K562 (cell line): ENCODE measurements around the gene FNBP1. TPM values are rescaled to one million over a fixed set of nuclear protein-coding genes. Genes with fewer than 3 reads are reported as not detected.

ENCODE experiments used
- BCLAF1 ChIP-seq, 2 experiments: fragments of 450-650 bp in 1 of 2; IDR thresholded peaks; 2 replicates each; pipeline ENCODE4 v1.6.1; 2011 to 2017; ENCODE audit warnings: low read depth in 2 of 2, antibody characterized with exemption in 1 of 2, borderline replicate concordance in 1 of 2, low read length in 1 of 2, mild to moderate bottlenecking in 1 of 2, mixed read lengths in 1 of 2; ENCODE audit not compliant: control insufficient read depth in 1 of 2
- CREB1 ChIP-seq, 2 experiments: sonication (generic) in 1 of 2; formaldehyde crosslinking in 1 of 2; IDR thresholded peaks; 2 replicates each; pipeline versions ENCODE4 v1.6.1 to v1.8.0; 2012 to 2022; ENCODE audit warnings: inconsistent platforms in 1 of 2, mild to moderate bottlenecking in 1 of 2, missing genetic modification reagents in 1 of 2, moderate library complexity in 1 of 2
- ELK1 ChIP-seq: sonication (generic); formaldehyde crosslinking; IDR thresholded peaks from 2 replicates; pipeline ENCODE4 v1.8.1; 2022; ENCODE audit warnings: missing genetic modification reagents
- ID3 ChIP-seq, 2 experiments: fragments of 250-450 bp in 1 of 2; fragments of 450-650 bp in 1 of 2; sonication (Bioruptor Pico) in 1 of 2; IDR thresholded peaks; 2 replicates each; pipeline versions ENCODE4 v1.6.1 to v1.8.0; 2016 to 2021; ENCODE audit warnings: mild to moderate bottlenecking in 2 of 2, moderate library complexity in 2 of 2, missing compliant biosample characterization in 1 of 2, missing genetic modification characterization in 1 of 2
- NONO ChIP-seq, 2 experiments: fragments of 200-400 bp in 1 of 2; fragments of 450-650 bp in 1 of 2; formaldehyde crosslinking in 1 of 2; IDR thresholded peaks; 2 replicates each; pipeline ENCODE4 v1.6.1; 2017; ENCODE audit warnings: low read depth in 2 of 2, mild to moderate bottlenecking in 2 of 2, moderate library complexity in 2 of 2, low read length in 1 of 2
- REST ChIP-seq, 2 experiments: fragments of 450-650 bp; formaldehyde crosslinking in 1 of 2; IDR thresholded peaks; 2 replicates each; pipeline versions ENCODE4 v1.4.0 to v1.6.1; 2014 to 2020; ENCODE audit warnings: mild to moderate bottlenecking in 2 of 2, borderline replicate concordance in 1 of 2, low read depth in 1 of 2
- SAP30 ChIP-seq: fragments of 200-600 bp; sonication (generic); IDR thresholded peaks from 2 replicates; pipeline ENCODE4 v1.6.1; 2012; ENCODE audit warnings: borderline replicate concordance, low read depth, mild to moderate bottlenecking, moderate library complexity, low read length, control low read depth, inconsistent platforms; ENCODE audit not compliant: insufficient read depth, poor library complexity, severe bottlenecking
- SMARCE1 ChIP-seq: fragments of 450-650 bp; IDR thresholded peaks from 2 replicates; pipeline ENCODE4 v1.7.1; 2016; ENCODE audit warnings: mild to moderate bottlenecking
- TCF7 ChIP-seq: sonication (generic); IDR thresholded peaks from 2 replicates; pipeline ENCODE4 v1.6.1; 2016; ENCODE audit warnings: antibody characterized with exemption, borderline replicate concordance
- polyA plus RNA-seq, 8 experiments: library from polyadenylated mRNA; depleted of rRNA in 4 of 8; stranded (reverse) in 5 of 8; unstranded in 3 of 8; fragments of >200 nt; fragmentation: Nextera tagmentation in 2 of 8; fragmentation: Illumina TruSeq in 1 of 8; extraction: Ambion mirVana in 2 of 8; extraction: Trizol in 1 of 8; gene quantifications; 2 replicates each; pipeline versions ENCODE4 v1.2.1 to v1.2.3, GENCODE V29; 2011 to 2014; ENCODE audit warnings: inconsistent platforms in 1 of 8, missing spikeins in 1 of 8
- total RNA-seq, 7 experiments: library from RNA; depleted of rRNA in 6 of 7; stranded (reverse); fragments of >200 nt in 6 of 7; fragmentation: Illumina TruSeq in 2 of 7; extraction: Trizol in 2 of 7; gene quantifications; 2 replicates each; pipeline versions ENCODE4 v1.2.1 to v1.2.3, GENCODE V29; 2011 to 2021; ENCODE audit warnings: low replicate concordance in 1 of 7

FNBP1 gene
- total and polyA plus RNA-seq, 9 of the 15 experiments (the other 6 are each of a cell fraction or from before 2014, with no cell fraction given): 1.8 to 14.9 (median 7.6) TPM

- TF ChIP-seq REST (IDR thresholded peaks at IDR 0.05; ENCODE audit: borderline replicate concordance) (no peak), REST (CRISPR knock-in tag; IDR thresholded peaks at IDR 0.05; ENCODE audit: low read depth) (peak; percentile 87), BCLAF1 (IDR thresholded peaks at IDR 0.05; ENCODE audit: borderline replicate concordance in 1 of 2, control insufficient read depth in 1 of 2, low read depth in 2 of 2, low read length in 1 of 2) (peak in 1 of 2 experiments; percentile 93; a peak in 2 of 4 replicates), ID3 (CRISPR knock-in tag; IDR thresholded peaks at IDR 0.05) (no peak), ID3 (tag; IDR thresholded peaks at IDR 0.05) (peak; percentile 97), ELK1 (CRISPR knock-in tag) (no peak), SMARCE1 (no peak), NONO (IDR thresholded peaks at IDR 0.05; ENCODE audit: low read depth in 2 of 2, low read length in 1 of 2) (no peak), CREB1 (IDR thresholded peaks at IDR 0.05) (peak; percentile 89), CREB1 (CRISPR knock-in tag; IDR thresholded peaks at IDR 0.05) (peak; percentile 72; the same call in 1 of the 2 replicates), TCF7 (no peak), SAP30 (no peak)
These were observed 179.8 kb downstream of the FNBP1 start (continued) for GRCh38 chr9:129863059-129863690.
